Activated B cell treated with CpG ODN at 0.5 μM for 24 hours (primary cell): Measurements from ENCODE around the gene TM6SF1. TPM values are rescaled to one million over a fixed set of nuclear protein-coding genes. Genes with fewer than 3 reads are reported as not detected.

Source experiments
- ATAC-seq: fragments of 200-7000 bp; cut with Tn5 transposase; one replicate; pipeline ENCODE4 v1.10.0; 2021; ENCODE audit warnings: low read depth, mild to moderate bottlenecking, moderate library complexity
- CTCF ChIA-PET: fragments of 350-600 bp; sonication (Branson Sonifier 250); formaldehyde crosslinking; loops from one replicate; lab custom pipeline; 2021; ENCODE audit warnings: antibody characterized with exemption; lab: Charles Lee
- POLR2A ChIA-PET: fragments of 350-600 bp; sonication (Branson Sonifier 250); formaldehyde crosslinking; loops from one replicate; lab custom pipeline; 2021; ENCODE audit warnings: antibody characterized with exemption; lab: Charles Lee
- DNase-seq: peaks from one replicate; pipeline ENCODE4 v3.0.0; 2022
- H3K27ac Mint-ChIP-seq: one replicate; pipeline ENCODE4 v1.8.0; 2020; ENCODE audit warnings: mixed read lengths
- H3K27me3 Mint-ChIP-seq: one replicate; pipeline ENCODE4 v1.8.0; 2021; ENCODE audit warnings: mixed read lengths
- H3K36me3 Mint-ChIP-seq: one replicate; pipeline ENCODE4 v1.8.0; 2021; ENCODE audit warnings: low read depth, mixed read lengths
- H3K4me1 Mint-ChIP-seq: one replicate; pipeline ENCODE4 v1.8.0; 2021; ENCODE audit warnings: mixed read lengths
- H3K4me3 Mint-ChIP-seq: one replicate; pipeline ENCODE4 v1.8.0; 2020; ENCODE audit warnings: mild to moderate bottlenecking, mixed read lengths
- H3K9me3 Mint-ChIP-seq: one replicate; pipeline ENCODE4 v1.8.0; 2020; ENCODE audit warnings: mixed read lengths
- CTCF ChIP-seq: fragments of 200-600 bp; IDR thresholded peaks from one replicate; pipeline ENCODE4 v1.8.0; 2022; ENCODE audit warnings: antibody characterized with exemption, mild to moderate bottlenecking
- intact Hi-C: fragments of 100-400 bp; cut with micrococcal nuclease; formaldehyde crosslinking; loops from one replicate; pipeline ENCODE4 v1.15.1; 2024
- total RNA-seq: library from RNA; stranded (reverse); gene quantifications from 2 replicates; pipeline ENCODE4 v1.2.3, GENCODE V29; 2022

TM6SF1 gene
- total RNA-seq, 1 donor from 2014 or later, result 4.1 TPM

GRCh38 chr15:83111149-83111548 is 3.7 kb downstream of the TM6SF1 start:
- H3K27ac Mint-ChIP-seq, result no peak overlapping the region
- no peak for TF ChIP-seq CTCF
- H3K9me3 Mint-ChIP-seq, result no peaks in the 10 kb centered on the region
- no peak for DNase-seq
- no peaks in the 10 kb centered on the region for H3K36me3 Mint-ChIP-seq
- CTCF ChIA-PET, result no interaction called here
- H3K27me3 Mint-ChIP-seq, result peaks cover 8% of the 10 kb centered on the region
- POLR2A ChIA-PET, result no interaction called here
- peaks cover 17% of the 10 kb centered on the region for H3K4me1 Mint-ChIP-seq
- no peak for ATAC-seq
- intact Hi-C loops, result no loop called here
- H3K4me3 Mint-ChIP-seq, result no peak overlapping the region

GRCh38 chr15:83112233-83112955 is 4.9 kb downstream of the TM6SF1 start:
- ChIA-PET POLR2A (no interaction called here), CTCF (no interaction called here)
- intact Hi-C loops, result no loop called here
- DNase-seq, result no peak
- no peak overlapping the region for H3K4me3 Mint-ChIP-seq
- no peak for TF ChIP-seq CTCF
- H3K9me3 Mint-ChIP-seq, result no peaks in the 10 kb centered on the region
- peaks cover 13% of the 10 kb centered on the region for H3K4me1 Mint-ChIP-seq
- no peak for ATAC-seq
- H3K27ac Mint-ChIP-seq, result no peak overlapping the region
- peaks cover 4% of the 10 kb centered on the region for H3K27me3 Mint-ChIP-seq
- no peaks in the 10 kb centered on the region for H3K36me3 Mint-ChIP-seq

- Mint-ChIP-seq H3K27me3 (peaks cover 4% of the 10 kb centered on the region), H3K4me3 (no peak overlapping the region), H3K27ac (no peak overlapping the region), H3K9me3 (no peaks in the 10 kb centered on the region), H3K4me1 (peaks cover 13% of the 10 kb centered on the region), H3K36me3 (no peaks in the 10 kb centered on the region)
- intact Hi-C loops, result no loop called here
- no peak for TF ChIP-seq CTCF
- POLR2A ChIA-PET, result no interaction called here
- CTCF ChIA-PET, result no interaction called here
- ATAC-seq, result no peak
- no peak for DNase-seq
Observed at GRCh38 chr15:83112956-83113299, 5.5 kb downstream of the TM6SF1 start.

- TF ChIP-seq CTCF, result no peak
- ATAC-seq (no peak), DNase-seq (no peak)
- Mint-ChIP-seq H3K9me3 (no peaks in the 10 kb centered on the region), H3K4me3 (no peak overlapping the region), H3K4me1 (peaks cover 2% of the 10 kb centered on the region), H3K36me3 (no peaks in the 10 kb centered on the region), H3K27ac (no peak overlapping the region), H3K27me3 (no peaks in the 10 kb centered on the region)
- CTCF ChIA-PET, result interaction anchor here (0.6 kb wide), 1 partner anchor 900 kb away, joined by 4 read pairs; no protein-coding TSS in a partner anchor
- intact Hi-C loops, result no loop called here
- POLR2A ChIA-PET, result no interaction called here
Observed at GRCh38 chr15:83113881-83114674, 6.6 kb downstream of the TM6SF1 start.

DNA sequence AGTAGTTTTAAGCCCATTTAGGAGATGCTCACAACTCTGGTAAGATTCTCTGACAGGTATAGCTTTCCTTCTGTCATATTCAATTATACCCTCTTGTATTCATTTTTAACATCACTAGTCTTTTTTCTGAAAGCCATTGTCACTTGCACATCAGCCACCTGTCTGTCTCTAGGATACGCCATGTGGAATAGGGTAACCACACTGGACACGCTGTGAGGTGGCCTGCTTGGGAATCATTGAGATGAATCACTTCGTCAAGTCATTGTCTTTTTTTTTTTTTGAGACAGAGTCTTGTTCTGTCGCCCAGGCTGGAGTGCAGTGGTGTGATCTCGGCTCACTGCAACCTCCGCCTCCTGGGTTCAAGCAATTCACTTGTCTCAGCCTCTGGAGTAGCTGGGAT is 7.4 kb downstream of the TM6SF1 start:
- TF ChIP-seq CTCF, result no peak
- no peaks in the 10 kb centered on the region for H3K9me3 Mint-ChIP-seq
- ATAC-seq (no peak), DNase-seq (no peak)
- intact Hi-C loops, result no loop called here
- no peaks in the 10 kb centered on the region for H3K4me1 Mint-ChIP-seq
- POLR2A ChIA-PET, result no interaction called here
- H3K4me3 Mint-ChIP-seq, result no peak overlapping the region
- CTCF ChIA-PET, result interaction anchor here (0.6 kb wide), 1 partner anchor 900 kb away, joined by 4 read pairs; no protein-coding TSS in a partner anchor
- H3K36me3 Mint-ChIP-seq, result no peaks in the 10 kb centered on the region
- no peak overlapping the region for H3K27ac Mint-ChIP-seq
- no peaks in the 10 kb centered on the region for H3K27me3 Mint-ChIP-seq
